Activated CD4-positive, alpha-beta T cell treated with anti-CD3 and anti-CD28 coated beads, Interleukin-2, amount 50 U/mL, for 48 hours (primary cell): ENCODE data around the gene SPON2.

ENCODE experiments used
- DNase-seq, 2 experiments: peaks; one replicate each; pipeline ENCODE4 v3.0.0-alpha.2; 2020

The SPON2 gene

DNA sequence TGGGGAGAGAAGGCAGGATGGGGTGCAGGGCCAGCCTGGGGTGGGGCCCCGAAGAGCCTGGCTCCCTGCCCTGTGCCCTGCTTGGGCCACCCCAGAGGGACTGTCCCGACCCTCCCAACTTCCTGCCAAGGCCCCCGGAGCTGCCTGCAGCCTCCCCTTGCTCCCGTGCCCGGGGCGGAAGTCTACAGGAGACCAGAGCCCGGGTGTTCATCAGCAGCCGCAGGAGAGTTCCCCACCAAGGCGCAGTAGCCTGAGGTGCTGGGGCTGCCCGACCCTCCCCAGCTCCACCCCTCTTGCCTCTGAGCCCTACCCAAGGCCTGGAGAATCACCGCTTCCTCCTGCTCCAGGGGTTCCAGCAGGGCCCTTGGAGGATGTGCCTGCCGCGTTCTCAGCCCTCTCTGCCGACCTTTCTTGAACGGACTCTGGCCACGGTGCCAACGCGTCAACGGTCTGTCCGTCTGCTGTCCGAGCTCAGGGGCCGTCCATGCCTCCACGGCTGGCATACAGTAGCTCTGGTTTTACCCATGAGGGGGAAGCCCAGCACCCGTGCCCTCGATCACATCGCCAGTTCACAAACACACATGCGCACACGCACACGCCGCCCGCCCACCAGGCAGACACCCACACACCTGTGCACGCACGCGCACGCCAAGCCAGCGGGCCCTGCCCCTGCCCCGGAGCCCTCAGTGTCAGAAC lies 36.0 kb upstream of the SPON2 start:
- no peak for DNase-seq

DNA sequence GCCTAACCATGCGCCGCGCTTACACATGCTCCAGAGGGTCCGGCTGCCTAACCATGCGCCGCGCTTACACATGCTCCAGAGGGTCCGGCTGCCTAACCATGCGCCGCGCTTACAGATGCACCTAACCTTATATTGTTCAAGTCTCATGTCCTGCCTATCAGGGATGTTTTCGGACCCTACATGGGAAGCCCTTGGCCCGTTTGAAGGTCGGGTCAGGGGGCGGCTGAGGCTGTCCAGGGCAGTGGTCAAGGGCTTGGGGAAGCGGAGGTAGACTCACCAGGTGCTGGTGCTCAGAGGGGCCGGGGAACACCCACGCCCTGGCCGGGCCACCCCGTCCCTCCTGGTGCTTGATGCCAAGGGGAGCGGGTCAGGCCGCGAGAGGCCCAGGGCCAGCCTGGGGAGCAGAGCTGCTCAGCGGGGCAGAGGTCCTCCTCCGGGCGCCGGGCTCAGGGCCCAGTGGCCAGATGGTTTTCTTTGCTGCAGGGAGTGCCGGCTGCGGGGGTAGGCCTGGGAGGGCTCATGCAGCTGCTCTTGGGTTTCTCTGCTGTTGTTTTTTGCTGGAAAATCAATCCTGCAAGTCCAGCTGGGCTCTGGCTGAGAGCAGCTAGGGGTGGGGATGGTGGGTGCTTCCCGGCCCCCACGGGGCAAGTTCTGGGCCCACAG lies 35.4 kb upstream of the SPON2 start:
- no peak for DNase-seq

DNA sequence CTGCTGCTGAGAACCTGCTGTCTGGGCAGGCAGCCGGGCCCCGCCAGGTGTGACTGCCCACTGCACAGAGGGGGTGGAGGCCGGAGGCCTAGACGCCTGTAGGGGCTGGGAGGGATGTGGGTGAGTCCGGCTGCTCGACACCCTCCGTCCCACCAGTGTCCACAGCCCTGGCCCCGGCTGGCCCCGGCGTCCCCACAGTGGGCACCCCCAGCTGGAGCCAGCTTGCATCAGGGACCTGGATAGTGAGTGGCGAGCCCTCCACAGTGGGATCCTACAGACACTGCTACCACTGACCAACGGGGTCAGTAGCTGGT lies 34.7 kb upstream of the SPON2 start:
- no peak for DNase-seq

DNA sequence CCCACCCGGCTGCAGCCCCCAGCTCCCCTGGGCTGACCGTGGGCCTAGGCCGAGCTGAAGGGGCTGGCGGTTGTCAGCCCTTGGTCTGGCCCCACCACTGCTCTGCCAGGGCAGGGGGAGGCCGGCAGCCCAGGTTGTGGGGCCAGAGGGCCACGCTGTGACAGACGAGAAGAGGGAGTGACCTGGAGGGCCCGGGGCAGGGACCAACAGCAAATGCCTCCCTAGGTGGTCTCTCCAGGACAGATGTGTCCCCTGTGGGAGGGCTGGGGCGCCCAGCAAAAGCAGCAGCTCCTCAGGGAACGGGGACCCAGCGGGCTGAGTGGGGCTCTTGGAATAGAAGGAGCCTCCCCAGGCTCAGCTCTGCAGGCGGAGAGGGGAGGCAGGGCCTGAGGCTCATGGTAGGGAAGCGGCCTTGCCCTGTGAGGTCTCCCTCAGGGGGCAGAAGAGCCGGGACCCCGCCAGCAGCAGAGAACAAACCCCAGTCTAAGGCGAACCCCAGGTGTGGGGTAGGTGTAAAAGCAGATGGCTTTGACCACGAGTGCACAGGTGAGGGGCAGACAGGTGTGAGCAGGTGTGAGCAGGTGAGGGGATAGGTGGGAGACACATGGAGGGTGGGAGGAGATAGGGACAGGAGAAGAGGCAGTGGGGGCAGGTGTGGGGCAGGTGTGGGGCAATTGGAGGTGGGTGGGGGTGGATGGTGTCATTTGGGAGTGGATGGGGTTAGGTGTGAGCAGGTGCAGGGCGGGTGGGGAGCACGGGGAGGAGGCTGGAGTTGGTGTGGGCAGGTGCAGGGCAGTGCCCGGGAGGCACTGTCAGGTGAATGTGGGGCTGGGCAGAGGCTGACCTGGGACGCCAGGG lies 34.1 kb upstream of the SPON2 start:
- no peak for DNase-seq

DNA sequence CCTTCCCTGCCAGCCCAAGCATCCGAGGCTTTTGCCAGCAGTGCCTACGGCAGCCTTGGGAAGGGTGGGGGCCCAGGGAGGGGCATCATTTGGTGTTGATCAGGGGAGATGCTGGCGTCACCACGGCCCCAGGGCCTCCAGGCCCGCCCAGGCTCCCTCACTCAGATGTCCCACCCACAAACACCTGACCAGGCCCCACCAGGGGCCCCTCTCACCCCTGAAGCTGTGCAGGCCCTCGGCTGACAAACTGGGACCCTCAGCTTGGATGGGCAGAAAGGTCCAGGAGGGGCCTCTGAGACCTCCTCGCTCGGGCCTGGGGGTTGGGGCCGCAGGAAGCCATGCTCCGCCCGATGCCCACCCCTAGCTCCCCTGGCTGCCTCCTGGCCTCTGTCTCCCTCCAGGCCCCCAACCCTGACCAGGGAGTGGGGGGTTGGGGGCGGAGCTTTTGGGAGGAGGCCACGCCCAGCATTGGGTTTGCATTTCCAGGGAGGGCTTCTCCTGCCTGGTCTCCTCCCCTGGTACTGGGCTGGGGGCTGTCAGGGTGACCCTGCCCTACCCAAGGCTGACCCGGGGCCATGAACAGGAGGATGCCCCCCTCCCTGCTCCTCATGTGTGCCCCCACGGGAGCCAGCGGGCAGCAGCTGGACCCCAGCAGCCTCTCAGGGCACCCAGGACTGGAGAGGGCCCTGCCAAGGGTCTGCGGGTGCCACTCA lies 33.4 kb upstream of the SPON2 start:
- no peak for DNase-seq

DNA sequence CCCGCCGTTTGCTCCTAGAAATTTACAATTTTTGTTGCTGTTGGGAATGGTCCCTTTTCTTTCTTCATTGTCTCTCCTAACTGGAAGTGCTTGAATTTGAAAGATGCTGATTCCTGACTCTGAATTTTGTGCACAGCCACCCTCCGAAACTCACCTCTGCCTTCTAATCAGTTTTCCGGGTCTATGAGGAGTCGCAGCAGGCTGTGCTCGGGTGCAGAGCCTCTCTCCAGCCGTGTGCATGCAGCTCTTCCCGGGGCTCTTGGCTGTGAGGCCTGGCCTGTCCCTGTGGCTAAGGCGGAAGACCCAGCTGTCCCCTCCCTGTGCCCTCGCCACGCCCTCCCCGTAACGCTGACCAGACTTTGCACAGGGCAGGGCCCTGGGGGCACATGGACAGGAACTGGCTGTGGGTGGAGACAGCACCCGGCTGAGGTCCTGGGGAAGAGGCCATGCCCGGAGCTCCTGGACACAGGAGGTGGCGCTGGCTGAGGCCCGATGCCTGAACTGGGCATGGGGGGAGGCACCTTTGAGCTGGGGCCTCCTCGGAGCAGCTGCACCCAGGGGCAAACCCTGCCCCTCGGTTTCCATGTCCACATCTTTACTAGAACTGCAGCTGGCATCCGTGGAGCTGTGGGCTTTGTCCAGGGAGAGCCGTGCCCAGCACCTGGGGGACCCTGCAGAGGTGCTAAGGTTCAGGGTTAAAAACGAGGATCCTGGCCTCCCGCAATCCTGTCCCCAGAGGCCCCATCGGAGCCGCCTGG lies 32.6 kb upstream of the SPON2 start:
- no peak for DNase-seq

DNA sequence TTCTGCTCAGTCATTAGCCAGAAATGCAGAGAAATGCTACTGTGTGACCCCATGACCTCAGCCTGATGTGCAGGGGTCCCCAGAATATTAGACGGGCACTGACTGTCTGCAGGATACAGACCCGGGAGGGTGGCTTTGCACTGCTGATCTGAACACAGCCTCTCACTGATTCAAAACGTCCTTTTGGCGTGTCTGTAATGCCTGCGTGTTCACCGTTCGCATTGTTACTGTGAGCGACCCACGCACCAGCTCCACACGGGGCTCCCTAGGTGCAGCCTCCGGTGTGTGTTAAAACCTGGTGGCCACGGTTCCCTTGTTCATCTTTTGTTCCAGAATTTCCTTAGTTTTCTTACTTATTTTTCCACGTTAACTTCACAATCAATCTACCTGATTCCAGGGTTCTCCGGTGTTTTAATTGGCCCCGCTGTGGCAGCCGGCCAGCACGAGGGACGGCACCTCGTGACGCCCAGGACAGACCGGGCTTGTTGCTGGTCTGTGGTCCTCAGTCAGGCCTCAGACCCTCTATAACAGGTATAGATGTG lies 32.0 kb upstream of the SPON2 start:
- peak in 1 of 2 experiments; percentile 0 for DNase-seq

DNA sequence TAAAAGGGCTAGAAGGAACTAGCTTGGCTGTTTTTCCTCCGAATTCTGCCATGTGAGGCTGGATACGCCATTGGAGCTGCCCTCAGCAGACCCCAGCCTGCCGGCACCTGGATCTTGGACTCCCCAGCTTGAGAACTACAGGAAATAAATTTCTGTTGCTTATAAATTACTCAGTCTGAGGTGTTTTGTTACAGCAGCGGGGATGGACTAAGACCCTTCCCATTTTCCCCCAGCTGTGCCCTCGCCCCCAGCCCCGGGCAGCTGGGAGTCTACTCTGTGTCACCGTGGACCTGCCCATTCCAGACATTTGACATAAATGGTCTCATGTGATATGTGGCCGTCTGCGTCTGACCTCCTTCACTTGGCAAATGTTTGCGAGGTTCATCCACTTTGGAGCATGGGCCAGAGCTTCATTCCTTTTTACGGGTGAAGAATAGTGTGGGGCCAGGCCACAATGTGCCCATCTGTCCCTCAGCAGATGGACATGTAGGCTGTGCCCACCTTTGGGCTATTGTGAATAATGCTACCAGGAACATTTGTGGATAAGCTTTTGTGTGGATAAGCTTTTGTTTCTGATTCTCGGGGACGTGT lies 30.7 kb upstream of the SPON2 start:
- DNase-seq = peak in 1 of 2 experiments; percentile 0

DNA sequence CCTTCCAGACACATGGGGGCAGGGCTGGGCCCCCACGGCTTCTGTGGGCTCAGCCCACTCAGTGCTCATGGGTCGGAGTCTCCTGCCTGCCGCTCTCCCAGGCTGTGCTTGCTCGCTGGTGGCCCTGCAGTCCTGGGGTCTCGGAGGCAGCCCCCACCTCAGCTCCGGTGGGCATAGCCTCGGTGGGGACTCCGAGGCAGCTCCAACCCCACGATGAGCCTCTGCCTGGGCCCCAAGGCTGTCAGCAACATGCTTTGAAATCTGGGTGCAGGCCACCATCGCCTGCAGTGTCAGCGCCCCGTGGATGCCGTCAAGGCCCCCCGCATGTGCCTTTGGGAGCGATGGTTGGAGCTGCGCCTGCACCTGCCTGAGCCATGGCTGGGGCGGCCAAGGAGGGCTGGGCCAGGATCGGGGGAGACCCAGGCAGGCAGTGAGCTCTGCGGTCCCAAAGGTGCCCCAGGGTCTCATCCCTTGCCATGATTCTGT lies 30.2 kb upstream of the SPON2 start:
- no peak for DNase-seq

DNA sequence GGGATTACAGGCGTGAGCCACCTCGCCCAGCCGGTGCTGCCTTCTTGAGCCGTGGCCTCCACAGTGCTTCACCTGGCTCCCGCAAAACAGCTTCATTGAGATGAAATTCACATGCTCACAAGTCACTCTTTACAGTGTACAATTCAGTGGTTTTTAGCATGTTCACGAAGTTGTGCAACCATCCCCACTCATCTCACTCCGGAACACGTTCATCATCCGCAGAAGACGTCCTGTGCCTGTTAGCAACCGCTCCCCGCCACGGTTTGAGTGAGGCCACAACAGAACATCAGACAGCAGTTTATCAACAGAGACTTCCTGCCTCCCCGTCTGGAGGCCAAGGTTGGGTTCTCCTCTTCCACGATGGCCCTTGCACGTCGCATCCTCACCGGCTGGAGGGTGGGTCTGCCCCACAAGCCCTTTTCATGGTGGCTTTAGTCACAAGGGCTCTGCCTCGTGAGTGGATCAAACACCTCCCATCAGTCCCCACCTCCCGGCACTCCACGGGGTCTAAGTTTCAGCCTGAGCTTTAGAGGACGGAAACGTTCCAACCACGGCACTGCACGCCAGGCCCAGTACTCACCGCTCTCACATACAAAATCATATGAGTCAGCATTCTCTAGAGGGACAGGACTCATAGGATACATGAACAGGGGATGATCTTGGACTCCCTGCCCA lies 29.6 kb upstream of the SPON2 start:
- peak; percentile 75 to 82 for DNase-seq

DNA sequence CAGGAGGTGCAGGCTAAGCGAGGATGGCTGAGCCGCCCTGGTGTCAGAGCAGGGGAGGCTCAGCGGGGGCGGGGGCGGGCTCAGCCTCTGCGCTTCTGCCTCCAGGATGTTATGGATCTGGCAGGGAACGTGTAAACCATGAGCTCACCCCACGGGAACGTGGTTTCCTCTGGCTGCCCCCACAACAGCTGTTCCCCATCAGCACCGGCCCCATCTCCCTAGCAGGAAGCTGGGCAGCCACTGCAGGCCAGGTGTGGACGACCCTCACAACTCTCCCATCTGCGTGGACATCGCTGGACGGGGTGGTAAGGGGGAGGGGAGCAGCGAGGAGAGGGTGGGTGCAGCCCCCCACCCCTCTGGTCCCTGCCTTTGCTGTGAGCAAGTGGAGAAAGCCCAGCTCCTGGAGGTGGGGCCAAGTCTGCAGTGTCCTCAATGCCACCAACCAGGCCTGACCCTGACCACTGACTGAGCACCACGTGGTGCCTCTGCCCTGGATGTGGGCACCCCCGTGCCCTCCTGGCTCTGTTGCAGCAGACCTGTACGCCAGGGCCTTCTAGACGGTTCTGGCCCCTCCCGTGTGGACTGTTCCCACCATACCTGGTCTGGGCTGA lies 28.1 kb upstream of the SPON2 start:
- DNase-seq = peak; percentile 12 to 18

DNA sequence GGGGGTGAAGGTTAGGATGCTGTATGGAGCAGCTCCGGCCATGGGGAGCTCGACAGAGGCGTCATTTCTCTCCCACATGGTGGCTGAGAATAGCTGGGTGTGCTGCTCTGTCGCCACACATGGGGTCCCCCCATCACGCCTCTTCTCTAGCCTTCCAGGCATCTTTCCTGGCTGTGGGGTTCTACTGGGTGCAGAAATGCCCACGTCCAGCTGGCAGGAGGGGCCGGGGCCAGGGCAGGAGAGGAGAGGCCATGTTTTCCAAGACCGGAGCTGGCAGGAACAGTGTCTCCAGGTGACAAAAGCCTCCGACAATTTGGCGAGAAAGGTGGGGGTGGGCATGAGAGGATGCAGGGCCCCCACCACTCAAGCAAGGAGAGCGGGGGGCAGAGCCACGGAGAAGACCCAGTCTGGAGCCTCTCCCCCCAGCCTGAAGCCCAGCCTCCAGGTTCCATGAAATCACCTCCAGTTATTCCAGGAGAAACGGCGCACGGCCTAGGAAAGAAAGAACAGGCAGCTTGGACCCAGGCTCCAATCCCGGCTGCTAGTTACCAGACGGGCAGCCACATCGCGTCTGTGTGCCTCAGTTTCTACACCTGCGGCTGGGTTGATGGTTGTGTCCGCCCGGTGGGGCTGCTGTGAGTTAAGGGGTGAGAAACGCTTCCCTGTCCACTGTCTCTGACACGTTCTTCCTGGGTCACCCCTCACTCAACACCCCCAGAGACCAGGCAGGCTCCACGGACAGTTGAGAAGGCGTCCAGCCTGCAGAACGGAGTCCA lies 27.4 kb upstream of the SPON2 start:
- DNase-seq = peak; percentile 0 to 2

DNA sequence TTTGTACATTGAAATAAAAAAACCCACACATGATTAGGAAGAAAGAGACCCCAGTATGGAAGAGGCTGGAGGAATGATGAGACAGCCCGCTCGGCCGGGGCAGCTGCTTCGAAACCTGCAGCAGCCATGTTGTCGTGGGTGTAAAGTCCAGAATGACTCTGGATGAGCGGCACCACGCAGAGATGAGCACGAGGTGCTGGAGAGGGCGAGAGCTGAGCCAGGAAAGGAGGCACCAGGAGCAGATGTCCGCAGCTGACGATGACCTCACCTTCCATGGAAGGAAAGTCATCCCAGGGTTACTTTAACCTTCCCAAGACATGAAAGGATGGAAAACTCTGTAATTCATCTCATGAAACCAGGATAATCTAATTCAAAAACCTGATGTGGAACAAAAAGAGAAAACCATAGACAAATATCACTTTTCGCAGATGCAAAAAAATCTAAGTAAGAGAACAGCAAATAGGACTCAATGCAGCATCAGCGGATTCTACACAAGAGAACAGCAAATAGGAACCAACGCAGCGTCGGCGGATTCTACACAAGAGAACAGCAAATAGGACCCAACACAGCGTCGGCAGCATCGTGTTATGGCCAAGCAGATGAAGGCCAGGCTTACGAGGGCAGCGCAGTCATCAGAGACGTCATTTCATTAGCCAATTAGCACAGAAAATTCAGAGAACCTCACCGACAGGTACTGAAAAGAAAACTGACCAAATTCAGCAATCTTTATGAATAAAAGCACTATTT lies 25.9 kb upstream of the SPON2 start:
- DNase-seq = no peak

DNA sequence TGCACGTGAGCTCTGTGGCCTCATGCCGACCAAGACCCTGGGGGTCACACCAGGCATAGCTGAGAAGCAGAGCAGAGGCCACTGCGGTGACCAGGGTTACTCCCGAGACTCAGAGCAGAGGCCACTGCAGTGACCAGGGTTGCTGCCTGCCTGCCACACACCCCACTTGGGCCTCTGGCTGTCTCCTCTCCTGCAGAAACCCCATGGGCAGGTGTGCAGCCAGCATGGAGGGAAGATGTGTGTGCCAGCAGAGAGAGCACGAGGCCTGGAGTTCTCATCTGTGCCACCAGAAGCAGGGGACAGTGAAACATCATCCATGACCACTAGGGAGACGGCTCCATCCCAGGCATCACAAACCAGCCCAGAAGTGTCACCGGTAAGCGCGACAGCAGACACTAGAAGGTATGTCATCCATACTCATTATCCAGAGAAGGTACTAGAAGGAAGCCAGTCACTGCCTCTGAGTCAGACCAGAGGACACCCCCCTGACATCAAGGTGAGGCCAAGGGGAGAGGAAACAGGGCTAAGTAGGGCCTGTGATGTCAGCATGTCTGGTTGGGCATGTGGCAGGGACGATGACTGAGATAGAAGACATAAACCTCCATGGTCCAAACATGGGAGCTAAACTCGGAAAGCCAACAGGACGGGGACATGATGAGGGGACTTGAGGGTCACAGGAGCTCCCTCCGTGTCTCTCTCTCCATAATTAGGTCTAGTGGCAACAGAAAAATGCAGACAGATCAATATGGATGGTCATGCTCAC lies 24.2 kb upstream of the SPON2 start:
- peak in 1 of 2 experiments; percentile 3 for DNase-seq

DNA sequence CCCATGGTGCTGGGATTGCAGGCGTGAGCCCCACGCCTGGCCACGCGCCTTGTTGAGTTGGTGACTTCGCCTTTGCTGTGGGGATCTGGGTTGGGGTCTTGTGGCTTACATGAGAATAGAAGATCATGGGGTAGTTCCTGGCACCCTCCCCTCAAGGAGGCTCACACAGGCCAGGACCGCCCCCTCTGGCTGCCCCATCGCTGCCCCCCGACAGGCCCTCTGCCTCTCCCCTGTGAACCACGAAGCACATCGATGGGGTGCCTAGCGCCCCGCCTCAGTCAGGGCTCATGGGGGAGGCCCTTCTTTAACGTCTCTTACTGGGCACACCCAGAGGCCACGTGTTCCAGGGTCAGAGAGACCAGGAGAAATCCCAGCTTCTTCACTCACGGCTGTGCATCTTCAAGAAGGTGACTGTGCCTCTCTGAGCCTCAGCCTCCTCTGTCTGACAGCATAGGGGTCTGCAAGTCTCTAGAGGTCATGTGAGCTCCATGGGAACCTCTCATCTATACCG lies 23.6 kb upstream of the SPON2 start:
- peak in 1 of 2 experiments; percentile 1 for DNase-seq

DNA sequence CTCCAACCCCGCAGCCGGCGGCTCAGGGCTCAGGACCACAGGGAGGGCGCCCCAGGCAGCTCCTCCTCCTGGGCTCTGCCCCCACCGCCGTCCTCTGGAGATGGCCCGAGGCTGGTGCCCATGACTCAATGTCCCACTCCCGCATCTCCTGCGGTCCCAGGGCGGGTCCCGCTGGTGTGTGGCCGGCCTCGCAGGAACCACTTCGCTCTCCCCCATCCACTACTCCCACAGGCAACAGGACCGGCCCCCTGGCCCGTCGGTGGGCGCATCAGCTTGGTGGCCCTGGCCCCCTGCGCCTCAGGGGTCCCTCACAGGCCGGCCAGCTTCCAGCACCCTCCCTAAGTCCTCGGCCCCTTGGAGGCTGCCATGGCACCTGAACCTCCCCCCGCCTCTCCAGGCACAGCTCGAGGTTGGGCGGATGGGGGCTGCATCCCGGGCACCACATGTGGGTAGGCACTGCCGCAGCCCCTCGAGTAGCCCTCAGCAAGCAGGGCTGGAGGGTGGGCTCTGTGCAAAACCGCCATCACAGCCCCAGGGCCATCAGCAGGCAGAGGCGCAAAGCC lies 22.8 kb upstream of the SPON2 start:
- DNase-seq = no peak
